Panc1 (cell line): ENCODE measurements around the gene TRIM8.

Experiments used
- CTCF ChIP-seq: fragments of 450-650 bp; IDR thresholded peaks from 2 replicates; pipeline ENCODE4 v1.5.1; 2017; ENCODE audit warnings: mild to moderate bottlenecking
- POLR2AphosphoS5 ChIP-seq: IDR thresholded peaks from 2 replicates; pipeline ENCODE4 v1.6.1; 2012; ENCODE audit warnings: mild to moderate bottlenecking, low read depth, low read length, moderate library complexity
- REST ChIP-seq, 2 experiments: IDR thresholded peaks; 2 replicates each; pipeline ENCODE4 v1.6.1; 2011 to 2012; ENCODE audit warnings: low read depth in 2 of 2, control low read depth in 1 of 2, low read length in 1 of 2, mild to moderate bottlenecking in 1 of 2, moderate library complexity in 1 of 2; ENCODE audit not compliant: insufficient read depth in 1 of 2
- TCF7L2 ChIP-seq: IDR thresholded peaks from 2 replicates; pipeline ENCODE4 v1.6.1; 2011; ENCODE audit warnings: mild to moderate bottlenecking, low read depth, low read length, inconsistent platforms

GRCh38 chr10:102608487-102608886, 35.8 kb upstream of the TRIM8 start:
- TF ChIP-seq POLR2AphosphoS5, result no peak
- no peak for TF ChIP-seq CTCF
- TF ChIP-seq REST (IDR thresholded peaks at IDR 0.05; ENCODE audit: insufficient read depth in 1 of 2, low read depth in 2 of 2, low read length in 1 of 2), result no peak
- TF ChIP-seq TCF7L2, result no peak
